Fibroblast of the aortic adventitia (primary cell): Measurements from ENCODE around the gene PLCD3. TPM values are rescaled to one million over a fixed set of nuclear protein-coding genes. Genes with fewer than 3 reads are reported as not detected.

ENCODE experiments used
- DNase-seq: peaks from one replicate; pipeline ENCODE4 v3.0.0-alpha.2; 2010; ENCODE audit warnings: low read depth
- H3K4me3 ChIP-seq: 2 replicates; pipeline ENCODE4 v1.5.1; 2011; ENCODE audit warnings: low read depth, mild to moderate bottlenecking, control low read depth, low read length, moderate library complexity
- total RNA-seq: library from RNA; depleted of rRNA; stranded (reverse); fragments of >200 nt; gene quantifications from 2 replicates; pipeline ENCODE4 v1.2.3, GENCODE V29; 2012; ENCODE audit warnings: low replicate concordance
- TF ChIP-seq, protein P1 (sequence below): IDR thresholded peaks from 2 replicates; pipeline ENCODE4 v1.5.1; 2011; ENCODE audit warnings: mild to moderate bottlenecking, low read length, control low read depth, inconsistent platforms; ENCODE audit not compliant: insufficient read depth

PLCD3 gene
- total RNA-seq, 1 donor: 86.3 TPM

DNA sequence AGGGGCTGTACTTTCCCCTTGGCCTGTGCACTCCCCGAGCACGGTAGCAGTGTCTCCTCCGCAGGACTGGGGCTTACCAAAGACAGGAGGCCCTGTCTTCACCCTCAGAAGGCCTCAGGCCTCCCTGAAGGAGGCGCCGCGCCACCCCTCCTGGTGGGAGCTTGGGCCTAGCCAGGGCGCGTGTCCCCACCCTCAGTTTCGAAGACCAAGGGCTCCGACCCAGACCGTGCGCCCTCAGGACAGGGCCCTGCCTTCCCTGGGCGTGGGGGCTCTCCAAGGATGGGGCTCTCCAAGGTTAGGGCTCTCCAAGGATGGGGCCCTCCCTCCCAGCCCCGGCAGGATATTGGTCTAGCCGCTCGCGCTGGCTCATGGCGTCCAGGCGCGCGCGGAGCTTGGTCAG, 11.8 kb downstream of the PLCD3 start:
- DNase-seq: no peak
- no peak overlapping the region for H3K4me3 ChIP-seq
- TF ChIP-seq, protein P1, sequence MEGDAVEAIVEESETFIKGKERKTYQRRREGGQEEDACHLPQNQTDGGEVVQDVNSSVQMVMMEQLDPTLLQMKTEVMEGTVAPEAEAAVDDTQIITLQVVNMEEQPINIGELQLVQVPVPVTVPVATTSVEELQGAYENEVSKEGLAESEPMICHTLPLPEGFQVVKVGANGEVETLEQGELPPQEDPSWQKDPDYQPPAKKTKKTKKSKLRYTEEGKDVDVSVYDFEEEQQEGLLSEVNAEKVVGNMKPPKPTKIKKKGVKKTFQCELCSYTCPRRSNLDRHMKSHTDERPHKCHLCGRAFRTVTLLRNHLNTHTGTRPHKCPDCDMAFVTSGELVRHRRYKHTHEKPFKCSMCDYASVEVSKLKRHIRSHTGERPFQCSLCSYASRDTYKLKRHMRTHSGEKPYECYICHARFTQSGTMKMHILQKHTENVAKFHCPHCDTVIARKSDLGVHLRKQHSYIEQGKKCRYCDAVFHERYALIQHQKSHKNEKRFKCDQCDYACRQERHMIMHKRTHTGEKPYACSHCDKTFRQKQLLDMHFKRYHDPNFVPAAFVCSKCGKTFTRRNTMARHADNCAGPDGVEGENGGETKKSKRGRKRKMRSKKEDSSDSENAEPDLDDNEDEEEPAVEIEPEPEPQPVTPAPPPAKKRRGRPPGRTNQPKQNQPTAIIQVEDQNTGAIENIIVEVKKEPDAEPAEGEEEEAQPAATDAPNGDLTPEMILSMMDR: no peak

GRCh38 chr17:45119964-45120363, 12.4 kb downstream of the PLCD3 start:
- TF ChIP-seq, protein P1: no peak
- no peak overlapping the region for H3K4me3 ChIP-seq
- no peak for DNase-seq

DNA sequence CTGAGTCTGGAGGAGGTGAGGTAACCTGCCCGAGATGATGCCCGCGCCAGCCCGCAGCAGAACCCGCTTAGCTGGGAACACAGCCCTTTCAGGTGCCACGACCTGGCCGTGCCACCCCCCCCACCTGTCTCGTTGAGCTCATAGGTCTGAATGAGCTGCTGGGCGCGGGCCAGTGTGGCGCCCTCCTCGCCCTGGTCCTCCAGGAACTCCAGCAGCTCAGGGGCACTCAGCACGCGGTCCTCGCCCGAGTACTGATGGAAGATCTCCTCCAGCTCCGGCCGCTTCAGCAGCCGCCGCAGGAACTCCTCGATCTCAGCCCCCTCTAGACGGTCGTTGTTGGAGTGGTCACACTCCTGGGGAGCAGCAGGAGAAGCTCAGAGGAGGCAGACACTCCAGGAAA, 13.6 kb downstream of the PLCD3 start:
- no peak overlapping the region for H3K4me3 ChIP-seq
- TF ChIP-seq, protein P1: no peak
- DNase-seq: no peak

GRCh38 chr17:45117848-45118646, 14.3 kb downstream of the PLCD3 start:
- H3K4me3 ChIP-seq: no peak overlapping the region
- no peak for DNase-seq
- TF ChIP-seq, protein P1: no peak

GRCh38 chr17:45117334-45117733, 15.0 kb downstream of the PLCD3 start:
- TF ChIP-seq, protein P1: no peak
- DNase-seq: no peak
- no peak overlapping the region for H3K4me3 ChIP-seq

DNA sequence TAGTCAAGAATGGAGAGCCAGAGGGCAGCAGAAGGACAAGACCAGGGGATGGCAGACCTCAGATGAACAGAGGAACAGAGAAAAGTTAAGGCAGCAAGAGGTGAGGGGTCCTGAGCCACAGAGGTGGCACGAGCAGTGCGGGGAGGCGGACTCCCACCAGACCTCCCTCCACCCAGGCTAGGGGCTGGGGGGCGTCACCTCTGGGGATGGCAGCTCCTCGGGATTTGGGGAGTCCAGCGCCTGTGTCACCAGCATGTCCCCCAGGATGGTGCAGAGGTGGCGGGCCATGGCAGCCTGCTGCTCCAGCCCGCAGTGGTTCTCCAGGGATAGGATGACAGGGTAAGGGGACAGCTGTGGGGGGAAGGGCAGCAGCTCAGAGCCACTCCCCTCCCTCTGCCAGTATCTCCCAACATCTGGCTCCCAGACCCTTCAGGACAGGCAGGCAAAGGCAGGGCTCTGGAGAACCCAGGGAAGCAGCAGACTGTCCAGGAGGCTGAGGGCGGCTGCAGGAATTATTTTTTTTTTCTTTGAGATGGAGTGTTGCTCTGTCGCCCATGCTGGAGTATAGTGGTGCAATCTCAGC, 15.8 kb downstream of the PLCD3 start:
- DNase-seq: no peak
- TF ChIP-seq, protein P1: no peak
- H3K4me3 ChIP-seq: no peak overlapping the region
